LNCAP (cell line): Measurements from ENCODE around the gene PPP1R14C.

Experiments
- TF ChIP-seq, protein P1 (sequence below): fragments of 450-650 bp; IDR thresholded peaks from 2 replicates; pipeline ENCODE4 v1.5.1; 2017; ENCODE audit warnings: mild to moderate bottlenecking

PPP1R14C gene

GRCh38 chr6:150140236-150140969 lies 2.4 kb upstream of the PPP1R14C start:
- TF ChIP-seq, protein P1, sequence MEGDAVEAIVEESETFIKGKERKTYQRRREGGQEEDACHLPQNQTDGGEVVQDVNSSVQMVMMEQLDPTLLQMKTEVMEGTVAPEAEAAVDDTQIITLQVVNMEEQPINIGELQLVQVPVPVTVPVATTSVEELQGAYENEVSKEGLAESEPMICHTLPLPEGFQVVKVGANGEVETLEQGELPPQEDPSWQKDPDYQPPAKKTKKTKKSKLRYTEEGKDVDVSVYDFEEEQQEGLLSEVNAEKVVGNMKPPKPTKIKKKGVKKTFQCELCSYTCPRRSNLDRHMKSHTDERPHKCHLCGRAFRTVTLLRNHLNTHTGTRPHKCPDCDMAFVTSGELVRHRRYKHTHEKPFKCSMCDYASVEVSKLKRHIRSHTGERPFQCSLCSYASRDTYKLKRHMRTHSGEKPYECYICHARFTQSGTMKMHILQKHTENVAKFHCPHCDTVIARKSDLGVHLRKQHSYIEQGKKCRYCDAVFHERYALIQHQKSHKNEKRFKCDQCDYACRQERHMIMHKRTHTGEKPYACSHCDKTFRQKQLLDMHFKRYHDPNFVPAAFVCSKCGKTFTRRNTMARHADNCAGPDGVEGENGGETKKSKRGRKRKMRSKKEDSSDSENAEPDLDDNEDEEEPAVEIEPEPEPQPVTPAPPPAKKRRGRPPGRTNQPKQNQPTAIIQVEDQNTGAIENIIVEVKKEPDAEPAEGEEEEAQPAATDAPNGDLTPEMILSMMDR: no peak

DNA sequence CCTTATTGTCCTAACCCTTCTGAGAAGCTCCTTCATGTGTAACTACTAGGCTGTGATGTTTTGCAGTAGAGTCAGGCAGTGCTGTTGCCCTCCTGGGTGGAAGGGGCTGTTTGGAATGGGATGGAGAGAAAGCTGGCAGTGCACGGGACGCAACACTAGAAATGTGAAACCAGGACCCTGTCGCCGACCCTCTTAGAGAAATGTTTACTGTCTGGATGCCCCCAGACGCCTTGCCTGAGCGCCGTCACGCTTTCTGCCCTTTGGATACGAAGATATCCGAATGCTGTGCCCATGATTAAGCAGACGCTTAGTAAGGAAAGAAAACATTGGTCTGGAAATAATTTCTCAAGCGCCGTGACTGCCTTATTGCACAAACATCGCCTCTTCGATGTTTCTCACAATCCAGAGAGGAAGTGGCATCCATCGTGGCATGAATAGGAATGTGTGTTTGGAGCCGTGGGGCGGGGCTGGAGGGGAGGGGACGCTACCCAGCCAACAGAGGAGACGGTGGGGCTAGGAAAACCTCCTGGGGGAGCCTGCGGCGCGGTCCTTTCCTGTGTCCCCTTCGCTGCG lies 661 bp upstream of the PPP1R14C start:
- TF ChIP-seq, protein P1: no peak

DNA sequence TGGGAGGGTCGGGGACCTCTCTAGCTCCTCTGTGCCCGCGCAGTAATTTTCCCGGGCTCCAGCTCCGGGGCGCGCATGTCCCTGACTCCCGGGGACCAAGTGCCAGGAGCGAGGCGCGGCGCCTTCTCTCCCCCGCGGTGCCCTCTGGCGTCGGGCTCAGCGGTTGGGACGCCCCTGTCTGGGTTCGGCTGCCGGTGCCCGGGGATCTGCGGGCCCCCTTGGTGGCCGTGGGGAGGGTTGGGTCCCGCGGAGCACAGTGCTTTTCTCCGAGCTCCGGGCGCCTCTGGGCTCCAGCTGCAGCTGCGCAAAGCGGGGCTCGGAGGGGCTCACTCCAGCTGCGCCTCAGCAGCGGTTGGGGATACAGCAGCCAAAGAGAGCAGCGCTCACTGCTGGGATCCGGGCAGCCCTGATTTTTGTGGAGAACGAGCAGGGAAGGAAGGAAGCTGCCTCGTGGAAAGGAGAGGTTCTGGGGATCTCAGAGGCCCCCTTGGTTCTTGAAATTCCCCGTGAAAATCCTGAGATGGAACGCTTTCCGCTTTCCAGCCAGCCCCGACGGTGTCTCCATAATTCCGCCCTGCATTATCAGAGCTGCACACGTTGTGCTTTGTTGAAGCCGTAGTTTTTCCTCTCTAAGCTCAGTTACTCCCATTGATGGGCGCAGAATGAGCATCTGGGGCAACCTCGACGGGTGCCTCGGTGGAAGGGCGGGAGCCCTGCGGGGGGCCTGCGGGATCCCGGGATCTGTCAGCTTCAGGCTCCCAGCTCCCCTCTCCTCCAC lies 861 bp downstream of the PPP1R14C start:
- TF ChIP-seq, protein P1: no peak

DNA sequence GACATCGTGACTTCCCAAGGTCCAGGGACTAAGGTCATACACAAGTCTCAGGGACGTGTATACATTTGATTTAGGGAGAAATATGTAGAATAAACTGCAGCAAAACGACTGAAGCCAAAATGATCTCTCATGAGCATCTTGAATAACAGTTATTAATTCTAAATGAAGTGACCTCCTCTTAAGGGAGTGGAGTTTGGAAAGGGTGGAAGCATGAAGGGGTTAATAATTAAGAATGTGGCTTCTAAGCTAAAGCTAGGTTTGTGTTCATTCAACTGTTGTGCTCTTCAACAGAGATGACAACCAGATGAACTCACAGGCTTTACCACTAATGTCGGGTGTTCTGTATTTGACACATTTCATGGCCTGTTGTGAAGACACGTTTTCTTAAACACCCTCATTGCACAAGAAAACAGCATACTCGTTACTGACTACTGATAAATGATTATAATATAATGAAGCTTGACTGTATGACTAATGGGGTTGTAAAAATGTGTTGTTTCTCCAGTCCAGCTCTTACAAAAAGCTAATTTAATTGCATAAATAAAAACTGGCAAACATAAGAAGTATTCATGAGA lies 1.5 kb downstream of the PPP1R14C start:
- TF ChIP-seq, protein P1: no peak

DNA sequence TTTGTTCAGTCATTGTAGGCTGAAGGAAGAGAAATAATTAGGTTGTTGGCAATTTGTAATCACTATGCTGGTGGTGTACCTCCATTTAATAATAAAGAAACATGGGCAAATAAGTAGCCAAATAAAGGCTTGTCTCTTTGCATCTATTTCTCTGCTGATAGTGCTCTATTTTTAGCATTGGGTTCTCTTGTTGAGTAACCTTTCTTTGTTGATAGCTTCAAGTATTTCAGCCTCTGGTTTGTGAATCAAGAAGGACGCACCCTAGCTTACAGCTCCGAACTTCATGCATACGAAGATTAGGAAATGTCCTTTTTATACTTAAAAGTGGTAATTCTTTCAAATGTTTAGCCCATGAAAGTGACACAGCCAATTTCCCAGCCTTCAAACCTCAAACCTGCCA lies 2.6 kb downstream of the PPP1R14C start:
- TF ChIP-seq, protein P1: no peak

DNA sequence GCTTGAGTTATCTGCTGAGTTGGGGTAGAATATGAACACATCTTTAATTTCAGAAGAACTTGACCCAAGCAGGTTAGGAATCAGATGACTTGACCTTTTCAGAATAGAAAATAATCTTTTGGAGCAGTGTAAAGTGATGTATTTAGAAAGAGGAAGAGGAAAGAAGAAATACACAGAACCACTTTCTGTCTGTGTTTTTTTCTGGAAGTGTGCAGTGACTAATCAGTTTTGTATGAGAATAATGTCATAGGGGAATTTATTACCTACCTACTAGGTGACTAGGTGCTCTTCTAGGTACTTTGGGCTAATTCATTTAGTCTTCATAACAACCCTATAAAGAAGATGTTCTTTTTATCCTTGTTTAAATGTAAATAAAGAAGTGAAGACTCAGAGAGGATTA lies 3.0 kb downstream of the PPP1R14C start:
- TF ChIP-seq, protein P1: no peak

DNA sequence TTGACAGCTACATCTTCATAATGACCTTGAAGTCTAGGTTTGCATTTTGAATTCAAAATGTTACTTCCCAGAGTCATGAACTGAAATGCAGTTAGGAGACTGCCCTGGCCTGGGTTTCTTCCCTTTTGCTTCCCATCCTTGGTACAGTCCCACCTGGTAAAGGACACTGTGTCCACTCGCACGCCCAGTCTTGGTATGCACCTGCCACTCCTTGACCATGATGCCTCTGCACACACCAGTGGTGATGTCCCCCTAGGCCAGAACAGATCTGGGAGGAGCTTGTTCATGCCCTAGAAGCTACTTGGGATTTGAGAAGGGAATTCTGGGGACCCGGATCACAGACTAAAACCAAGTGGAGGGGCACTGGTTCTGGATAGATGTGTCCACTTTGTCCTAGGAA lies 3.6 kb downstream of the PPP1R14C start:
- TF ChIP-seq, protein P1: no peak
